ENCODE results near the gene EFNB1. TPM values are rescaled to one million over a fixed set of nuclear protein-coding genes. Genes with fewer than 3 reads are reported as not detected.

The EFNB1 gene
- total and polyA plus RNA-seq, 2 of the 4 experiments (the other 2 are of a cell fraction) = 17.9 to 26.8 TPM

GRCh38 chrX:68846536-68846935, 17.7 kb downstream of the EFNB1 start:
- Histone ChIP-seq H3K23ac (ENCODE audit: low read depth, low read length) (no peak overlapping the region), H3K18ac (ENCODE audit: low read depth, low read length) (no peak overlapping the region), H2AK9ac (replicated peaks; ENCODE audit: low read depth, low read length, poor library complexity) (no peak overlapping the region), H3K27ac (ENCODE audit: insufficient read depth, low read length) (no peak overlapping the region), H3K27me3 (ENCODE audit: control insufficient read depth, insufficient read depth, low read length) (peaks cover 12% of the 10 kb centered on the region; the same call in 1 of the 2 replicates), H3K4me1 (ENCODE audit: control insufficient read depth, insufficient read depth, low read length) (peaks cover 9% of the 10 kb centered on the region; the same call in 1 of the 2 replicates), H4K5ac (ENCODE audit: low read depth, low read length) (no peak overlapping the region), H2AFZ (replicated peaks; ENCODE audit: low read length, poor library complexity) (peak overlapping the region; percentile 46), H3K14ac (replicated peaks; ENCODE audit: low read depth, low read length) (no peak overlapping the region), H4K8ac (ENCODE audit: low read depth in 2 of 2, low read length in 2 of 2) (no peak overlapping the region), H2BK20ac (ENCODE audit: low read depth, low read length) (no peak overlapping the region), H4K20me1 (ENCODE audit: insufficient read depth, low read length) (peaks cover 5% of the 10 kb centered on the region; the same call in 1 of the 2 replicates), H3K9me1 (ENCODE audit: insufficient read depth, low read length) (no peaks in the 10 kb centered on the region), H3K9ac (ENCODE audit: low read depth, low read length) (no peak overlapping the region), H3K79me1 (ENCODE audit: low read depth in 1 of 2, low read length in 2 of 2) (no peaks in the 10 kb centered on the region), H3K56ac (ENCODE audit: extremely low read depth, insufficient read depth, low read length) (no peak overlapping the region), H3K4me3 (ENCODE audit: insufficient read depth, low read depth, low read length) (no peak overlapping the region), H2BK120ac (ENCODE audit: low read depth, low read length) (no peak overlapping the region), H3K4me2 (ENCODE audit: low read depth, low read length) (no peak overlapping the region), H2BK5ac (ENCODE audit: low read depth, low read length, poor library complexity, severe bottlenecking) (no peak overlapping the region), H3K9me3 (ENCODE audit: control insufficient read depth, insufficient read depth, low read length) (no peaks in the 10 kb centered on the region), H3K36me3 (ENCODE audit: control insufficient read depth, insufficient read depth, low read length) (peaks cover 5% of the 10 kb centered on the region; the same call in 1 of the 2 replicates), H3K4ac (ENCODE audit: low read depth, low read length) (no peak overlapping the region; the same call in 1 of the 2 replicates), H4K91ac (ENCODE audit: insufficient read depth, low read depth, low read length) (no peak overlapping the region), H2AK5ac (ENCODE audit: low read depth, low read length) (no peak overlapping the region), H2BK15ac (ENCODE audit: low read depth, low read length) (no peak overlapping the region)
- TF ChIP-seq CHD1 (IDR thresholded peaks at IDR 0.05; ENCODE audit: low read depth, low read length) (no peak), POLR2A (IDR thresholded peaks at IDR 0.05; ENCODE audit: low read depth, low read length) (no peak), USF2 (IDR thresholded peaks at IDR 0.05; ENCODE audit: low read depth, low read length) (no peak), MXI1 (IDR thresholded peaks at IDR 0.05; ENCODE audit: borderline replicate concordance, low read depth, low read length) (no peak), MAFK (IDR thresholded peaks at IDR 0.05; ENCODE audit: low read depth, low read length) (no peak), RAD21 (IDR thresholded peaks at IDR 0.05; ENCODE audit: low read length) (no peak), RFX5 (IDR thresholded peaks at IDR 0.05; ENCODE audit: low read depth, low read length) (no peak), MAZ (IDR thresholded peaks at IDR 0.05; ENCODE audit: borderline replicate concordance, low read depth, low read length) (no peak)
- TF ChIP-seq, protein P1, sequence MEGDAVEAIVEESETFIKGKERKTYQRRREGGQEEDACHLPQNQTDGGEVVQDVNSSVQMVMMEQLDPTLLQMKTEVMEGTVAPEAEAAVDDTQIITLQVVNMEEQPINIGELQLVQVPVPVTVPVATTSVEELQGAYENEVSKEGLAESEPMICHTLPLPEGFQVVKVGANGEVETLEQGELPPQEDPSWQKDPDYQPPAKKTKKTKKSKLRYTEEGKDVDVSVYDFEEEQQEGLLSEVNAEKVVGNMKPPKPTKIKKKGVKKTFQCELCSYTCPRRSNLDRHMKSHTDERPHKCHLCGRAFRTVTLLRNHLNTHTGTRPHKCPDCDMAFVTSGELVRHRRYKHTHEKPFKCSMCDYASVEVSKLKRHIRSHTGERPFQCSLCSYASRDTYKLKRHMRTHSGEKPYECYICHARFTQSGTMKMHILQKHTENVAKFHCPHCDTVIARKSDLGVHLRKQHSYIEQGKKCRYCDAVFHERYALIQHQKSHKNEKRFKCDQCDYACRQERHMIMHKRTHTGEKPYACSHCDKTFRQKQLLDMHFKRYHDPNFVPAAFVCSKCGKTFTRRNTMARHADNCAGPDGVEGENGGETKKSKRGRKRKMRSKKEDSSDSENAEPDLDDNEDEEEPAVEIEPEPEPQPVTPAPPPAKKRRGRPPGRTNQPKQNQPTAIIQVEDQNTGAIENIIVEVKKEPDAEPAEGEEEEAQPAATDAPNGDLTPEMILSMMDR (conservative IDR thresholded peaks at IDR 0.05; ENCODE audit: low read depth, low read length) = no peak
- no CpG with 5 or more reads among the region's 6 CpGs for WGBS, 2 experiments (ENCODE audit: extremely low coverage in 2 of 2, insufficient read length in 1 of 2)
- DNase-seq = peak; percentile 22
- dilution Hi-C loops (cut with HindIII; ENCODE audit: low sequenced_read_pairs, unreplicated experiment) = no loop called here
- POLR2A ChIA-PET (ENCODE audit: unreplicated experiment) = no interaction called here
- peak; percentile 68 for ATAC-seq (ENCODE audit: low read depth)
- intact Hi-C loops (cut with micrococcal nuclease) = no loop called here
- in situ Hi-C loops (cut with MboI; ENCODE audit: low sequenced_read_pairs) = loop anchor here (25.0 kb wide), 1 partner anchor 191 kb away; no protein-coding TSS in a partner anchor
- CTCF ChIA-PET = no interaction called here
- no TSS peak for BruUV-seq (replicated peaks)
